Aorta (tissue), 5 donors: Measurements from ENCODE around the gene DCHS2. TPM values are rescaled to one million over a fixed set of nuclear protein-coding genes. Genes with fewer than 3 reads are reported as not detected.

Experiments used
- ATAC-seq: fragments of 200-7000 bp; cut with Tn5 transposase; one replicate; pipeline ENCODE4 v1.9.1; 2022; ENCODE audit warnings: moderate library complexity; ENCODE audit not compliant: low FRiP score
- DNase-seq, 2 donors: peaks; one replicate each; pipeline ENCODE4 v3.0.0-alpha.2; 2020
- H3K27ac ChIP-seq, 2 donors: one replicate each; pipeline ENCODE4 v1.5.1; 2013; ENCODE audit warnings: low read length in 2 of 2, mild to moderate bottlenecking in 2 of 2, moderate library complexity in 2 of 2, control low read depth in 1 of 2, inconsistent platforms in 1 of 2, low read depth in 1 of 2
- H3K27me3 ChIP-seq, 2 donors: one replicate each; pipeline ENCODE4 v1.6.1; 2013; ENCODE audit warnings: control low read depth in 1 of 2, low read length in 1 of 2, mild to moderate bottlenecking in 1 of 2, moderate library complexity in 1 of 2; ENCODE audit not compliant: insufficient read depth in 2 of 2, control insufficient read depth in 1 of 2
- H3K36me3 ChIP-seq, 2 donors: one replicate each; pipeline ENCODE4 v1.6.1; 2013; ENCODE audit warnings: control low read depth in 1 of 2, low read length in 1 of 2, mild to moderate bottlenecking in 1 of 2; ENCODE audit not compliant: insufficient read depth in 2 of 2, control insufficient read depth in 1 of 2
- H3K4me1 ChIP-seq, 2 donors: one replicate each; pipeline ENCODE4 v1.6.1; 2013; ENCODE audit warnings: low read length in 2 of 2, control low read depth in 1 of 2, mild to moderate bottlenecking in 1 of 2, moderate library complexity in 1 of 2; ENCODE audit not compliant: insufficient read depth in 2 of 2, control insufficient read depth in 1 of 2
- H3K4me3 ChIP-seq, 2 donors: one replicate each; pipeline ENCODE4 v1.5.1; 2013; ENCODE audit warnings: low read length in 2 of 2, control low read depth in 1 of 2, mild to moderate bottlenecking in 1 of 2
- H3K9me3 ChIP-seq: one replicate; pipeline ENCODE4 v1.6.1; 2013; ENCODE audit warnings: mild to moderate bottlenecking, low read length; ENCODE audit not compliant: control insufficient read depth
- WGBS, 2 donors: extraction: QIAGEN DNeasy Blood & Tissue Kit; methylation state at CpG; one replicate each; pipeline ENCODE4 v1.1.7; 2013; 5-methylcytosine and 5-hydroxymethylcytosine counted together
- intact Hi-C, 2 donors: fragments of 100-400 bp; cut with DNase I; formaldehyde crosslinking; loops; one replicate each; pipeline versions ENCODE4 v1.14.2 to v1.15.0; 2022
- polyA plus RNA-seq, 2 donors: library from polyadenylated mRNA; stranded (reverse); fragments of 200-250 nt; gene quantifications; one replicate each; pipeline ENCODE4 v1.2.3, GENCODE V29; 2013
- total RNA-seq, 2 donors: library from RNA; stranded (reverse); fragmentation: NEBNext Ultra II Directional; extraction: Animal tissue kit (Norgen Biotek cat#: 25700); gene quantifications; one replicate each; pipeline ENCODE4 v1.2.1, GENCODE V29; 2021
- donor health status: healthy with polysubstance abuse.
- donor health status: Bipolar disorder and iron deficiency.
- donor health status: DM: no; HTN: no; CAD: no.
- donor health status: DM: no; HTN: no; CAD: no.
- donor health status: DM: yes; HTN: yes; CAD: no.

Gene DCHS2
- total and polyA plus RNA-seq, 4 donors = 0.03 to 0.08 (median 0.06) TPM; not detected in 1

GRCh38 chr4:154519214-154519613 lies 27.6 kb upstream of the DCHS2 start:
- intact Hi-C loops = no loop called here
- H3K27ac ChIP-seq = no peak overlapping the region
- H3K9me3 ChIP-seq = no peaks in the 10 kb centered on the region
- H3K4me3 ChIP-seq = no peak overlapping the region
- H3K4me1 ChIP-seq = no peaks in the 10 kb centered on the region
- no peaks in the 10 kb centered on the region for H3K27me3 ChIP-seq
- DNase-seq (no peak), ATAC-seq (no peak)
- no peaks in the 10 kb centered on the region for H3K36me3 ChIP-seq
- 87 to 89% methylated on average over 4 of the region's 4 CpGs for WGBS, 2 donors

- Histone ChIP-seq H3K9me3 (no peaks in the 10 kb centered on the region), H3K27me3 (no peaks in the 10 kb centered on the region), H3K4me1 (no peaks in the 10 kb centered on the region), H3K36me3 (no peaks in the 10 kb centered on the region), H3K4me3 (no peak overlapping the region), H3K27ac (no peak overlapping the region)
- ATAC-seq (no peak), DNase-seq (no peak)
- intact Hi-C loops = no loop called here
- WGBS, 2 donors = 13 to 14% methylated on average over 4 of the region's 4 CpGs
Measured at GRCh38 chr4:154517591-154517990, 26.0 kb upstream of the DCHS2 start.

- Histone ChIP-seq H3K9me3 (no peaks in the 10 kb centered on the region), H3K4me3 (no peak overlapping the region), H3K36me3 (no peaks in the 10 kb centered on the region), H3K27ac (no peak overlapping the region), H3K4me1 (no peaks in the 10 kb centered on the region), H3K27me3 (no peaks in the 10 kb centered on the region)
- WGBS, 2 donors = 3 to 4% methylated on average over 1 of the region's 1 CpG
- DNase-seq (no peak), ATAC-seq (no peak)
- intact Hi-C loops = no loop called here
Measured at GRCh38 chr4:154516318-154517029, 24.9 kb upstream of the DCHS2 start.

GRCh38 chr4:154511981-154512380 lies 20.4 kb upstream of the DCHS2 start:
- H3K9me3 ChIP-seq = no peaks in the 10 kb centered on the region
- no peak overlapping the region for H3K4me3 ChIP-seq
- H3K27me3 ChIP-seq = no peaks in the 10 kb centered on the region
- no peaks in the 10 kb centered on the region for H3K4me1 ChIP-seq
- DNase-seq (no peak), ATAC-seq (no peak)
- no peak overlapping the region for H3K27ac ChIP-seq
- intact Hi-C loops = no loop called here
- no peaks in the 10 kb centered on the region for H3K36me3 ChIP-seq
- WGBS, 2 donors = 74% methylated on average over 4 of the region's 4 CpGs

- intact Hi-C loops = no loop called here
- no peak for DNase-seq
- Histone ChIP-seq H3K4me1 (no peaks in the 10 kb centered on the region), H3K27ac (no peak overlapping the region), H3K4me3 (no peak overlapping the region), H3K9me3 (no peaks in the 10 kb centered on the region), H3K27me3 (no peaks in the 10 kb centered on the region), H3K36me3 (no peaks in the 10 kb centered on the region)
- no peak for ATAC-seq
- 47 to 70% methylated on average over 2 of the region's 2 CpGs for WGBS, 2 donors
Measured at GRCh38 chr4:154511548-154511947, 19.9 kb upstream of the DCHS2 start.

GRCh38 chr4:154507156-154507555 lies 15.6 kb upstream of the DCHS2 start:
- Histone ChIP-seq H3K36me3 (no peaks in the 10 kb centered on the region), H3K9me3 (no peaks in the 10 kb centered on the region), H3K4me3 (no peak overlapping the region), H3K27ac (no peak overlapping the region), H3K27me3 (no peaks in the 10 kb centered on the region), H3K4me1 (no peaks in the 10 kb centered on the region)
- intact Hi-C loops = loop anchor here (5.0 to 10.0 kb wide), 2 partner anchors 105 to 172 kb away; no protein-coding TSS in a partner anchor
- DNase-seq (no peak), ATAC-seq (no peak)
- 90 to 93% methylated on average over 3 of the region's 3 CpGs for WGBS, 2 donors

GRCh38 chr4:154506253-154506652 lies 14.7 kb upstream of the DCHS2 start:
- 2 to 7% methylated on average over 2 of the region's 2 CpGs for WGBS, 2 donors
- Histone ChIP-seq H3K9me3 (no peaks in the 10 kb centered on the region), H3K27ac (no peak overlapping the region), H3K36me3 (no peaks in the 10 kb centered on the region), H3K27me3 (no peaks in the 10 kb centered on the region), H3K4me3 (no peak overlapping the region), H3K4me1 (no peaks in the 10 kb centered on the region)
- intact Hi-C loops = loop anchor here (5.0 to 10.0 kb wide), 2 partner anchors 104 to 171 kb away; no protein-coding TSS in a partner anchor
- DNase-seq (no peak), ATAC-seq (no peak)

- ATAC-seq (no peak), DNase-seq (no peak)
- intact Hi-C loops = loop anchor here in 1 of 2 donors (10.0 kb wide), 1 partner anchor 169 kb away; no protein-coding TSS in a partner anchor
- no peaks in the 10 kb centered on the region for H3K9me3 ChIP-seq
- 14 to 25% methylated on average over 1 of the region's 1 CpG for WGBS, 2 donors
- no peaks in the 10 kb centered on the region for H3K4me1 ChIP-seq
- no peaks in the 10 kb centered on the region for H3K36me3 ChIP-seq
- no peak overlapping the region for H3K27ac ChIP-seq
- H3K27me3 ChIP-seq = no peaks in the 10 kb centered on the region
- no peak overlapping the region for H3K4me3 ChIP-seq
Measured at GRCh38 chr4:154503598-154503997, 12.0 kb upstream of the DCHS2 start.

- Histone ChIP-seq H3K27me3 (no peaks in the 10 kb centered on the region), H3K9me3 (no peaks in the 10 kb centered on the region), H3K4me1 (no peaks in the 10 kb centered on the region), H3K27ac (no peak overlapping the region), H3K4me3 (no peak overlapping the region), H3K36me3 (no peaks in the 10 kb centered on the region)
- ATAC-seq = no peak
- 85% methylated on average over 6 of the region's 6 CpGs for WGBS, 2 donors
- no peak for DNase-seq
- intact Hi-C loops = loop anchor here in 1 of 2 donors (10.0 kb wide), 1 partner anchor 167 kb away; no protein-coding TSS in a partner anchor
Measured at GRCh38 chr4:154502111-154502510, 10.5 kb upstream of the DCHS2 start.
